Activated CD4-positive, alpha-beta T cell treated with anti-CD3 and anti-CD28 coated beads, Interleukin-10, Interleukin-2, amounts not matched to agents 100 ng/mL and 50 ng/mL, durations not matched to agents 16 hours and 8 hours (primary cell): Measurements from ENCODE around the gene UMAD1.
A peak's percentile ranks its signal among the peaks of the same experiment; 100 is the strongest.

Experiments used
- DNase-seq: peaks from one replicate; pipeline ENCODE4 v3.0.0-alpha.2; 2020

The UMAD1 gene

GRCh38 chr7:7695111-7695817 lies 54.7 kb downstream of the UMAD1 start:
- DNase-seq, result no peak

- DNase-seq, result no peak
Measured at GRCh38 chr7:7696458-7697119, 56.0 kb downstream of the UMAD1 start.

- DNase-seq, result no peak
Measured at GRCh38 chr7:7698930-7699329, 58.4 kb downstream of the UMAD1 start.

GRCh38 chr7:7699380-7699779 lies 58.8 kb downstream of the UMAD1 start:
- no peak for DNase-seq

GRCh38 chr7:7699970-7700369 lies 59.4 kb downstream of the UMAD1 start:
- DNase-seq, result no peak

GRCh38 chr7:7701527-7701926 lies 61.0 kb downstream of the UMAD1 start:
- DNase-seq, result no peak

GRCh38 chr7:7702826-7703225 lies 62.3 kb downstream of the UMAD1 start:
- DNase-seq, result no peak

GRCh38 chr7:7703427-7703826 lies 62.9 kb downstream of the UMAD1 start:
- no peak for DNase-seq

GRCh38 chr7:7704867-7705266 lies 64.3 kb downstream of the UMAD1 start:
- no peak for DNase-seq

GRCh38 chr7:7705318-7705717 lies 64.8 kb downstream of the UMAD1 start:
- DNase-seq, result no peak

GRCh38 chr7:7706101-7706511 lies 65.6 kb downstream of the UMAD1 start:
- peak; percentile 11 for DNase-seq

- no peak for DNase-seq
Measured at GRCh38 chr7:7706556-7707172, 66.1 kb downstream of the UMAD1 start.

- DNase-seq, result no peak
Measured at GRCh38 chr7:7707246-7707645, 66.7 kb downstream of the UMAD1 start.

- DNase-seq, result no peak
Measured at GRCh38 chr7:7707806-7708205, 67.3 kb downstream of the UMAD1 start.

- DNase-seq, result no peak
Measured at GRCh38 chr7:7709291-7709690, 68.7 kb downstream of the UMAD1 start.

GRCh38 chr7:7710469-7710868 lies 69.9 kb downstream of the UMAD1 start:
- no peak for DNase-seq

GRCh38 chr7:7713730-7714129 lies 73.2 kb downstream of the UMAD1 start:
- DNase-seq, result no peak

GRCh38 chr7:7718492-7718891 lies 77.9 kb downstream of the UMAD1 start, which contains the start of gene RPA3:
Gene RPA3, minus strand, starts transcription at chr7:7718607. Its CDS starts 78,189 bp downstream, at chr7:7640418.
- DNase-seq, result no peak

- DNase-seq, result peak; percentile 93
Measured at GRCh38 chr7:7719236-7719635, 78.7 kb downstream of the UMAD1 start.

GRCh38 chr7:7720193-7720592 lies 79.6 kb downstream of the UMAD1 start:
- DNase-seq, result no peak

GRCh38 chr7:7720750-7721621 lies 80.4 kb downstream of the UMAD1 start:
- peak; percentile 10 for DNase-seq

GRCh38 chr7:7731732-7732131 lies 91.2 kb downstream of the UMAD1 start:
- DNase-seq, result no peak

GRCh38 chr7:7732621-7733281 lies 92.2 kb downstream of the UMAD1 start:
- DNase-seq, result no peak
